IPS-NIHi7 (cell line): ENCODE measurements around the gene MAP2K4.

Experiments
- DNase-seq: peaks from one replicate; pipeline ENCODE4 v3.0.0; 2012; ENCODE audit warnings: mixed read lengths; ENCODE audit errors: extremely low spot score

MAP2K4 gene

GRCh38 chr17:12088035-12088434 is 67.4 kb downstream of the MAP2K4 start:
- no peak for DNase-seq

- no peak for DNase-seq
Measured at GRCh38 chr17:12089809-12090384, 69.2 kb downstream of the MAP2K4 start.

GRCh38 chr17:12094336-12094735 is 73.7 kb downstream of the MAP2K4 start:
- DNase-seq: no peak

DNA sequence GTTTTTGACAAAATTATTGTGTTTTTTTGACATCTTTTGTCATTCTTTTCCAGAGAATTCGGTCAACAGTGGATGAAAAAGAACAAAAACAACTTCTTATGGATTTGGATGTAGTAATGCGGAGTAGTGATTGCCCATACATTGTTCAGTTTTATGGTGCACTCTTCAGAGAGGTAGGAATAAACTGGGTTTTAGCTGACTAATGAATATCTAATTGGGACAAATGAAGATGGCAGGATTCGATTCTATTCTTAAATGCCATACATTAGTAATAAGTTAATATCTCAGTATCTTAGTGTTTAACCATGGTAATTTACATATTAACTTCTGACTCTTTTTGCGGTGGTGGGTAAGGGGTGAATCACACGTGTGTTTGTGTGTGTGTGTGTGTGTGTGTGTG is 74.8 kb downstream of the MAP2K4 start:
- no peak for DNase-seq

DNA sequence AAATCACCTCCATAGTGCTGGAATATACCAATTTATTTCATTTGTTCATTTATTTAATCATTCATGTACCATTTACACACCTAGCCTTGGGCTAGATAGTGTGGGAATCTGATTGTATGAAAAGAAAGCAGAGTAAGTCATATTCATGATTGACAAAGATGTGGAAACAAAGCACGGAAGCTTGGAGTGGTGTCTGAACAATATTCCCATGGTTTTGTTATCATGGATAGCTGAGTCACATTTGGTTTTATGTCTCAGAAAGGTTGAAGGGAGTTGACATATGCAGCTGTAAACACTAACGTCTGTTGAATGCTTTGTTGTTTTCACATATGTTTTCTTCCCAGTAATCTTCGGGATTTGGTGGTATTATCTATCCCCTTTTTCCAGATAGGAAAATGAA is 76.6 kb downstream of the MAP2K4 start:
- DNase-seq: no peak

GRCh38 chr17:12098568-12098967 is 77.9 kb downstream of the MAP2K4 start:
- no peak for DNase-seq

- DNase-seq: no peak
Measured at GRCh38 chr17:12099412-12099811, 78.7 kb downstream of the MAP2K4 start.

DNA sequence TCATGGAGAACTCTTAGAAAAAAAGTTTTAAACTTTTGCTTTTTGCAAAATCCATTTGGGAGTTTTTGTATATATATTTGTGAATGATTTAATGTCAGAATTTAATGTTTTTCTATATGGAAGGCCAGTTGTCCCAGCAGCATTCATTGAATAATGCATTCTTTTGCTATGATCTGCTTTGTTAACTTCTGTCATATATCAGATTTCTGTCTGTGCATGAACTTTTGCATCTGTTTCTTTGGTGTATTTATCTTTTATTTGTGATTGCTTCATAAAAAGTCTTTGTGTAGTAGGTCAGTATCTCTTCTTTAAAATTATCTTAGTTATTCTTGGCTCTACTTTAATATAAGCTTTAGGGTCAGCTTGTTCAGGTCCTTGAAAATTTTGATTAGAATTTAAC is 84.2 kb downstream of the MAP2K4 start:
- DNase-seq: no peak

DNA sequence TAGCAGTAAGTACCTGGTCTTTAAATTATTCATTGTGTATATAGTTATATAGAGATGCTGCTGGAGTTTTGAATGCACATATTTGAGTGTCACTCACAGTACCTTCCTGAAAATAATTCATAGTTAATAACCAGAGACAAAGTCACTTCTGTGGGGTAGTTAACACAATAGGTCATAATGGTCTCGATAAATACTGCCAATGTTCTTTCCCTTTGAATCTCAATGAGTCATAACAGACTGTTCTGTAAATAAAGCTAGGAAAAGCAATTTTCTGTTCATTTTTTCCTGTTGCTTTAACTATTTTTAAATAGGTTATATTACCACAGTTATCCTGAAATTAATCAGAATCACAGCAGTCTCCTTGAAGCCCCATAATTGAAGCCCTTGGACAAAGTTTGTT is 87.2 kb downstream of the MAP2K4 start:
- DNase-seq: no peak

GRCh38 chr17:12110906-12111305 is 90.2 kb downstream of the MAP2K4 start:
- DNase-seq: no peak

DNA sequence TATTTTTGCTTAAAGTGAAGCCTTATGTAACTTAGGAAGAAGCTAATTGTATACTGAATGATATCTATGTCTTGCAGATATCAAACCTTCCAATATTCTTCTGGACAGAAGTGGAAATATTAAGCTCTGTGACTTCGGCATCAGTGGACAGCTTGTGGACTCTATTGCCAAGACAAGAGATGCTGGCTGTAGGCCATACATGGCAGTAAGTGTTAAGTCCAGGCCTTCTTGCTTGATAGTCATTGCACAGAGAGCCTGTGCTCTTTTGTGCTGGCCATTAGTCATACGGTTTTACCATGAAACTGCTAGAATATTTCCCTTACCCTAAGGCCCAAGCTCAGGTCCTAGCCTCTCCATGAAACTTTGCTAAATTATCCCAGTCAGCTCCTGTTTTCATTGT is 92.5 kb downstream of the MAP2K4 start:
- no peak for DNase-seq

GRCh38 chr17:12114686-12115418 is 94.2 kb downstream of the MAP2K4 start:
- DNase-seq: no peak

DNA sequence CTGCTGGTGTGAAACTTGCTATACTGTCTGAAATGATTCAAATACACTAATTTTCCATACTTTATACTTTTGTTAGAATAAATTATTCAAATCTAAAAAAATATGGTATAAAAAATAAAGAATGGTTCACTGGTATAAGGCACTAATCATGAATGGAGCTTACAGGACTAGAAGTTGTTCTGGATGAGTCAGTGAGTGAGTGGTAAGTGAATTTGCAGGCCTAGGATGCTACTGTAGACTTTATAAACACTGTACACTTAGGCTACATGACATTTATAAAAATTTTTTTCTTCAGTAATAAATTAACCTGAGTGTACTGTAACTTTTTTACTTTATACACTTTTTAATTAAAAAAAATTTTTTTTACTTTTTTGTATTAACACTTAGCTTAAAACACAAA is 95.5 kb downstream of the MAP2K4 start:
- no peak for DNase-seq

DNA sequence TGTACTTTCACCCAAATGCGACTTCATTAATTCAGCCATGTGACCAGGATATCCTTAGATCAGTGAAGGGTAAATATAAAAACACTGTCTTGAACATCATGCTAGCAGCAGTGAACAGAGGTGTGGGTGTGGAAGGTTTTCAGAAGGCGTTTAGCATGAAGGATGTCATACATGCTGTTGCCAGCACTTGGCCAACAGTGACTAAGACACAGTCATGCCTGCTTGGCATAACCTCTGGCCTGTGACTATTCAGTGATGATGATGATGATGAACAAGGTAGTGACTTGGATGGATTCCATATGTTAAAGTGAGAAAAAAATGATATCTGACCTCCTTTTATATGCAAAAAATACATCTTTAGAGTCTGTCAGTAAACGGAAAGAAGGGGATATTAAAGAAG is 97.9 kb downstream of the MAP2K4 start:
- no peak for DNase-seq

- DNase-seq: no peak
Measured at GRCh38 chr17:12122075-12122474, 101.4 kb downstream of the MAP2K4 start.

DNA sequence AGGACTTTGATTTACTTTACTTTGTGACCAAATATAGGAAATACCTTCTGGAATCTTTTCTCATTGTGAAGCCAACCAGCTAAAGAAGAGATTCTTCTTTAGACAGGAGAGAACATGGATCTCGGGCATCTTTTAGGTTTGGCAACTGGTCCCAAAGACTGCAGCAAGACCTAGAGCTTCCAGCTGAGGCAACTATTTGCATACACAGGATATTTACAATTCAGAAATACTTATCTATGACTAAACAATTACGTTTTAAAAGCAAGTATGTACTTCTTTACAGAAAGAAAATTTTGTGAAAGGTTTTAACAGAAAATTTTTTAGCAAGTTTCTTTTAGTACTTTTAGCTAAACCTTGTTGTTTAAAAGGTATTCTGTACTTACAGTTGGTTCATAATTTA is 106.5 kb downstream of the MAP2K4 start:
- no peak for DNase-seq

DNA sequence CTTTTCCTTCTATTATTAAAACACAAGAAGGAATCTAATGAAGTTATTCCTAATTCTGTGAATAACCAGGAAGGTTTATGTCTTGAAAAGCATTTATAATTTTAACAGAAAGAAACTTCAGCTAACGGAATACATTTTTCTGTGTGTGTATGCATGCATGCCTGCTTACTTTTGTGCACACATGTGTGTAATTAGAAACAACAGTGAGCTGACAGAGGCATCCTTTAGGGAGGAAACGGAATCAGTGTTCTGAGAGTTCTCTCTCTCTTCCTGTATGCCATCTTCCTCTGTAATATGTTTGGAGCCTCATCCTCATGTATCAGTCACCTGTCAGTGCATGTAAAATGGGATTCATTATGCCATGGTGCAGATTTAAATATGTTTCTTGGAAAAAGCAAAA is 107.0 kb downstream of the MAP2K4 start:
- no peak for DNase-seq

GRCh38 chr17:12128946-12129345 is 108.3 kb downstream of the MAP2K4 start:
- DNase-seq: no peak

DNA sequence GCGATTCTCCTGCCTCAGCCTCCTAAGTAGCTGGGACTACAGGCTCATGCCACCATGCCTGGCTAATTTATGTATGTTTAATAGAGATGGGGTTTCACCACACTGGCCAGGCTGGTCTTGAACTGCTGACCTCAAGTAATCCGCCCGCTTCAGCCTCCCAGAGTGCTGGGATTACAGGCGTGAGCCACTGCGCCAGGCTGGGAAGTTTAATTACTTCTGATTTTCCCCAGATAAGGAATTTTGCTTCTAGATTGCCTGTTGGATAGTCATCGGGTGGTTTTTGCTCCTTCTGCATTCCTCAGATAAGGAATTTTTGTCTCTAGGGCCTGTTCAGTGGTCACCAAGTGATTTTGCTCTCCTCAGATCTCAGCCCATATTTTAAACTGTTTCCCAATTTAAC is 112.5 kb downstream of the MAP2K4 start:
- no peak for DNase-seq

DNA sequence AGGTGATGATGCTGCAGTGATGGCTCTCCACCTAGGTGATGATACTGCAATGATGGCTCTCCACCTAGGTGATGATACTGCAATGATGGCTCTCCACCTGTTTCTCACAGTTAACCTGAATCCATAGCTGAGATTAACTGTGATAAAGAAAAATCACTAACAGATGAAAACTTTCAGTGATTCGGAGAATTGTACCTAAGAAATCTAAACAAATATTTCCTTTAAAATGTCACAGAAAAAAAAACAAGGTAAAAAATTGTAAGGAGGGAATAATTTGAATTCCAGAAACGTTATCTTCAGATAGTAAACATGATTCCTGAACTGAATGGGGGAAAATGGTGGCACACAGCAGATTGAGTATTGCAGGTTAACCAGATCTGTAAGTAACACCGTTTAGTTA is 113.4 kb downstream of the MAP2K4 start:
- no peak for DNase-seq

DNA sequence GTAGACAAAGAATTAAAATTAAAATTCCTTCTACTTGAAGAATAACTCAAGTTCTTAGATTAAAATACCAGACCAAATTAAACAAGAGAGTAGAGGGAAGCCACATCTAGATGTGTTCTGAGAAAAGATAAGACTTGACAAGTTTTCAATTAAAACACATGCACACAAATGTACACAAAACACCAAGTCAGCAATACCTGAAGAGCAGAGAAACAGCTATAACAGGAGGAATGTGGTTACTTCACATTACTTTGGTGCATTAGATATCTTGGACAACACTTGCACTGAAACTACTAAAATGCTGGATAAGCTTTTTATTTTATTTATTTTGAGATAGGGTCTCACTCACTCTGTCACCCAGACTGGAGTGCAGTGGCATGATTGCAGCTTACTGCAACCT is 113.9 kb downstream of the MAP2K4 start:
- DNase-seq: no peak

- no peak for DNase-seq
Measured at GRCh38 chr17:12136243-12136642, 115.6 kb downstream of the MAP2K4 start.

GRCh38 chr17:12136646-12137045 is 116.0 kb downstream of the MAP2K4 start:
- no peak for DNase-seq

- DNase-seq: no peak
Measured at GRCh38 chr17:12137859-12138258, 117.2 kb downstream of the MAP2K4 start.
